ENCODE data around the gene VWA3B. TPM values are rescaled to one million over a fixed set of nuclear protein-coding genes. Genes with fewer than 3 reads are reported as not detected.

Gene VWA3B
- total RNA-seq, 1 donor from 2014 or later = 0.52 TPM

GRCh38 chr2:98165516-98166071, 78.6 kb downstream of the VWA3B start:
- Histone ChIP-seq H3K9me3 (replicated peaks) (no peaks in the 10 kb centered on the region), H3K36me3 (no peaks in the 10 kb centered on the region), H3K27ac (replicated peaks) (no peak overlapping the region), H3K27me3 (ENCODE audit: low read depth) (no peaks in the 10 kb centered on the region), H3K4me1 (peaks cover 44% of the 10 kb centered on the region), H3K4me3 (no peak overlapping the region)
- TF ChIP-seq, protein P1, sequence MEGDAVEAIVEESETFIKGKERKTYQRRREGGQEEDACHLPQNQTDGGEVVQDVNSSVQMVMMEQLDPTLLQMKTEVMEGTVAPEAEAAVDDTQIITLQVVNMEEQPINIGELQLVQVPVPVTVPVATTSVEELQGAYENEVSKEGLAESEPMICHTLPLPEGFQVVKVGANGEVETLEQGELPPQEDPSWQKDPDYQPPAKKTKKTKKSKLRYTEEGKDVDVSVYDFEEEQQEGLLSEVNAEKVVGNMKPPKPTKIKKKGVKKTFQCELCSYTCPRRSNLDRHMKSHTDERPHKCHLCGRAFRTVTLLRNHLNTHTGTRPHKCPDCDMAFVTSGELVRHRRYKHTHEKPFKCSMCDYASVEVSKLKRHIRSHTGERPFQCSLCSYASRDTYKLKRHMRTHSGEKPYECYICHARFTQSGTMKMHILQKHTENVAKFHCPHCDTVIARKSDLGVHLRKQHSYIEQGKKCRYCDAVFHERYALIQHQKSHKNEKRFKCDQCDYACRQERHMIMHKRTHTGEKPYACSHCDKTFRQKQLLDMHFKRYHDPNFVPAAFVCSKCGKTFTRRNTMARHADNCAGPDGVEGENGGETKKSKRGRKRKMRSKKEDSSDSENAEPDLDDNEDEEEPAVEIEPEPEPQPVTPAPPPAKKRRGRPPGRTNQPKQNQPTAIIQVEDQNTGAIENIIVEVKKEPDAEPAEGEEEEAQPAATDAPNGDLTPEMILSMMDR (IDR thresholded peaks at IDR 0.05; ENCODE audit: borderline replicate concordance) = no peak
- intact Hi-C loops (cut with micrococcal nuclease) = no loop called here
- no peak for DNase-seq

DNA sequence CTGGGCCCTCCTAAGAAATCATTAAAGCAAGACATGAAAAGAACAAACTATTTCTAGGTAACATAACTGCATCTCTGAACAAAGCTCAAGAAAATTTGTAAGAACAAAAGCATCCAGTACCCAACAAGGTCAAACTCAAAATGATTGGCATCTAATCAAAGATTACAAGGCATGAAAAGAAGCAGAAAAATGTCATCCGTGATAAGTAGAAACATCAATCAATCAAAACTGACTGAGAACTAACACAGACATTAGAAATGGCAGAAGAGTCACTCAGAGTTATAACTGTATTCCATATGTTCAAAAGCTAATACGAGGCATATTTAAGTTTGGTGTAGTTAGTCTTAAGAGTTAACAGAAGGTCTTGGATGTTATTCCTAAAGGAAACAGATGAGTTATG, 80.9 kb downstream of the VWA3B start:
- Histone ChIP-seq H3K4me3 (no peak overlapping the region), H3K36me3 (no peaks in the 10 kb centered on the region), H3K27me3 (ENCODE audit: low read depth) (no peaks in the 10 kb centered on the region), H3K4me1 (peaks cover 23% of the 10 kb centered on the region), H3K9me3 (replicated peaks) (no peaks in the 10 kb centered on the region), H3K27ac (replicated peaks) (no peak overlapping the region)
- TF ChIP-seq, protein P1 (IDR thresholded peaks at IDR 0.05; ENCODE audit: borderline replicate concordance) = no peak
- no peak for DNase-seq
- intact Hi-C loops (cut with micrococcal nuclease) = no loop called here

GRCh38 chr2:98170076-98170475, 83.1 kb downstream of the VWA3B start:
- no peak overlapping the region for H3K4me3 ChIP-seq
- TF ChIP-seq, protein P1 (IDR thresholded peaks at IDR 0.05; ENCODE audit: borderline replicate concordance) = no peak
- intact Hi-C loops (cut with micrococcal nuclease) = no loop called here
- no peak for DNase-seq
- H3K9me3 ChIP-seq (replicated peaks) = no peaks in the 10 kb centered on the region
- peaks cover 1% of the 10 kb centered on the region for H3K4me1 ChIP-seq
- H3K27me3 ChIP-seq (ENCODE audit: low read depth) = no peaks in the 10 kb centered on the region
- no peak overlapping the region for H3K27ac ChIP-seq (replicated peaks)
- no peaks in the 10 kb centered on the region for H3K36me3 ChIP-seq

GRCh38 chr2:98172150-98172765, 85.3 kb downstream of the VWA3B start:
- H3K27me3 ChIP-seq (ENCODE audit: low read depth) = no peaks in the 10 kb centered on the region
- no peak for DNase-seq
- H3K4me1 ChIP-seq = no peaks in the 10 kb centered on the region
- H3K4me3 ChIP-seq = no peak overlapping the region
- TF ChIP-seq, protein P1 (IDR thresholded peaks at IDR 0.05; ENCODE audit: borderline replicate concordance) = no peak
- no peaks in the 10 kb centered on the region for H3K9me3 ChIP-seq (replicated peaks)
- no peaks in the 10 kb centered on the region for H3K36me3 ChIP-seq
- intact Hi-C loops (cut with micrococcal nuclease) = no loop called here
- H3K27ac ChIP-seq (replicated peaks) = peak overlapping the region; percentile 50

- Histone ChIP-seq H3K4me1 (no peaks in the 10 kb centered on the region), H3K36me3 (no peaks in the 10 kb centered on the region), H3K9me3 (replicated peaks) (no peaks in the 10 kb centered on the region), H3K4me3 (no peak overlapping the region), H3K27me3 (ENCODE audit: low read depth) (peaks cover under 1% of the 10 kb centered on the region), H3K27ac (replicated peaks) (no peak overlapping the region)
- TF ChIP-seq, protein P1 (IDR thresholded peaks at IDR 0.05; ENCODE audit: borderline replicate concordance) = no peak
- intact Hi-C loops (cut with micrococcal nuclease) = no loop called here
- DNase-seq = no peak
Measured at GRCh38 chr2:98172951-98173350, 86.0 kb downstream of the VWA3B start.
